SK-N-SH (cell line): ENCODE results near the gene RAE1. TPM values are rescaled to one million over a fixed set of nuclear protein-coding genes. Genes with fewer than 3 reads are reported as not detected.

Experiments used
- CTCF ChIA-PET: fragments of 300-600, 350-600 bp; formaldehyde crosslinking; extraction: SDS; loops from one replicate; lab custom pipeline; 2021; lab: Yijun Ruan, JAX
- POLR2A ChIA-PET: fragments of 350-600 bp; sonication (Branson Sonifier 250); formaldehyde crosslinking; extraction: SDS; loops from one replicate; lab custom pipeline; 2020; ENCODE audit warnings: antibody characterized with exemption, inconsistent platforms; lab: Yijun Ruan, JAX
- DNase-seq: peaks from one replicate; pipeline ENCODE4 v3.0.0; 2012
- H2AFZ ChIP-seq: fragments of 200-600 bp; sonication (generic); 2 replicates; pipeline ENCODE4 v1.8.1; 2016; ENCODE audit warnings: antibody characterized with exemption, mild to moderate bottlenecking, low read depth
- H3F3A ChIP-seq: fragments of 200-600 bp; sonication (generic); replicated peaks from 2 replicates; pipeline ENCODE3; 2016; ENCODE audit warnings: antibody characterized with exemption, mild to moderate bottlenecking; ENCODE audit not compliant: insufficient read depth
- H3K27ac ChIP-seq, 2 experiments: fragments of 200-500 bp in 1 of 2; fragments of 200-600 bp in 1 of 2; sonication (Bioruptor generic) in 1 of 2; sonication (generic), shearing (Covaris generic) in 1 of 2; 2 replicates each; pipeline versions ENCODE4 v1.5.1 to v1.6.1; 2014 to 2016; ENCODE audit warnings: low read depth in 2 of 2, inconsistent platforms in 1 of 2, low read length in 1 of 2, mild to moderate bottlenecking in 1 of 2, mixed read lengths in 1 of 2
- H3K27me3 ChIP-seq: fragments of 200-600 bp; sonication (generic), shearing (Covaris generic); 2 replicates; pipeline ENCODE4 v1.6.1; 2016; ENCODE audit warnings: mixed run types; ENCODE audit not compliant: insufficient read depth
- H3K36me3 ChIP-seq, 2 experiments: fragments of 200-500 bp in 1 of 2; fragments of 200-600 bp in 1 of 2; sonication (Bioruptor generic) in 1 of 2; sonication (generic) in 1 of 2; replicated peaks in 1 of 2; 2 replicates each; pipeline versions ENCODE3 to v1.5.1; 2014 to 2016; ENCODE audit warnings: low read length in 1 of 2, mild to moderate bottlenecking in 1 of 2; ENCODE audit not compliant: insufficient read depth in 2 of 2, control insufficient read depth in 1 of 2
- H3K4me1 ChIP-seq, 2 experiments: fragments of 200-500 bp in 1 of 2; fragments of 200-600 bp in 1 of 2; sonication (Bioruptor generic) in 1 of 2; sonication (generic), shearing (Covaris generic) in 1 of 2; 2 replicates each; pipeline versions ENCODE4 v1.5.1 to v1.6.1; 2014 to 2016; ENCODE audit warnings: low read depth in 1 of 2, low read length in 1 of 2, mixed run types in 1 of 2; ENCODE audit not compliant: insufficient read depth in 2 of 2, control insufficient read depth in 1 of 2
- H3K4me2 ChIP-seq: fragments of 200-600 bp; sonication (generic), shearing (Covaris generic); 2 replicates; pipeline ENCODE4 v1.6.1; 2017; ENCODE audit warnings: mixed run types
- H3K4me3 ChIP-seq, 2 experiments: fragments of 200-500 bp in 1 of 2; fragments of 200-600 bp in 1 of 2; sonication (Bioruptor generic) in 1 of 2; sonication (generic), shearing (Covaris generic) in 1 of 2; 2 replicates each; pipeline versions ENCODE4 v1.5.1 to v1.8.1; 2014 to 2016; ENCODE audit warnings: low read depth in 2 of 2, inconsistent platforms in 1 of 2, low read length in 1 of 2, mild to moderate bottlenecking in 1 of 2, mixed read lengths in 1 of 2, moderate library complexity in 1 of 2
- H3K79me2 ChIP-seq: fragments of 200-600 bp; sonication (generic); 2 replicates; pipeline ENCODE4 v1.8.1; 2017; ENCODE audit warnings: mild to moderate bottlenecking; ENCODE audit not compliant: insufficient read depth
- H3K9ac ChIP-seq: fragments of 200-600 bp; sonication (generic); 2 replicates; pipeline ENCODE4 v1.6.1; 2017; ENCODE audit warnings: mixed run types
- H3K9me2 ChIP-seq: fragments of 200-600 bp; sonication (generic); 2 replicates; pipeline ENCODE4 v1.6.1; 2017; ENCODE audit warnings: mixed run types
- H3K9me3 ChIP-seq: fragments of 200-600 bp; sonication (generic); 2 replicates; pipeline ENCODE4 v1.6.1; 2017; ENCODE audit warnings: mixed run types, mild to moderate bottlenecking, moderate library complexity
- H4K20me1 ChIP-seq: fragments of 200-600 bp; sonication (generic); 2 replicates; pipeline ENCODE4 v1.6.1; 2017; ENCODE audit warnings: mild to moderate bottlenecking, mixed run types; ENCODE audit not compliant: insufficient read depth
- EP300 ChIP-seq, 2 experiments: IDR thresholded peaks; 2 replicates each; pipeline versions ENCODE4 v1.4.0 to v1.6.1; 2012; ENCODE audit warnings: borderline replicate concordance in 1 of 2, low read depth in 1 of 2, low read length in 1 of 2
- GATA2 ChIP-seq: sonication (generic); formaldehyde crosslinking; IDR thresholded peaks from 2 replicates; pipeline ENCODE4 v1.5.0; 2020; ENCODE audit warnings: mild to moderate bottlenecking, missing genetic modification reagents
- MXI1 ChIP-seq: IDR thresholded peaks from 2 replicates; pipeline ENCODE4 v1.6.1; 2012; ENCODE audit warnings: mild to moderate bottlenecking, low read depth, low read length, improper control_type of control experiment
- PBX3 ChIP-seq: IDR thresholded peaks from 2 replicates; pipeline ENCODE4; 2012
- SIN3A ChIP-seq: IDR thresholded peaks from 2 replicates; pipeline ENCODE4 v1.6.1; 2012; ENCODE audit warnings: low read depth, mild to moderate bottlenecking, low read length, moderate library complexity, borderline replicate concordance
- TAF1 ChIP-seq: IDR thresholded peaks from 2 replicates; pipeline ENCODE4 v1.6.1; 2012; ENCODE audit warnings: low read depth, mild to moderate bottlenecking, low read length, moderate library complexity, borderline replicate concordance
- YY1 ChIP-seq: IDR thresholded peaks from 2 replicates; pipeline ENCODE4 v1.4.0; 2012; ENCODE audit warnings: low read depth, mild to moderate bottlenecking
- ZBTB33 ChIP-seq: IDR thresholded peaks from 2 replicates; pipeline ENCODE4 v1.4.0; 2012; ENCODE audit warnings: low read depth, borderline replicate concordance
- WGBS: methylation state at CpG from one replicate; pipeline ENCODE4 v1.1.6; 2017; ENCODE audit warnings: low lambda C conversion rate; 5-methylcytosine and 5-hydroxymethylcytosine counted together
- polyA plus RNA-seq, 3 experiments: library from polyadenylated mRNA; depleted of rRNA; stranded (reverse); fragments of >200 nt; gene quantifications; 2 replicates each; pipeline ENCODE4 v1.2.3, GENCODE V29; 2012
- TF ChIP-seq, protein P1 (sequence below): fragments of 150-350 bp; IDR thresholded peaks from 2 replicates; pipeline ENCODE4 v1.6.1; 2017; ENCODE audit warnings: antibody characterized with exemption, low read length, low read depth, borderline replicate concordance
- TF ChIP-seq, protein P2 (sequence below): IDR thresholded peaks from 2 replicates; pipeline ENCODE4 v1.4.0; 2012; ENCODE audit warnings: low read depth
- TF ChIP-seq, protein P3 (sequence below): IDR thresholded peaks from 2 replicates; pipeline ENCODE4 v1.6.1; 2012; ENCODE audit warnings: mild to moderate bottlenecking, low read depth, low read length, moderate library complexity

RAE1 gene
- polyA plus RNA-seq, 1 of the 3 experiments (the other 2 are of a cell fraction), result 82.4 TPM

- no peaks in the 10 kb centered on the region for H3K36me3 ChIP-seq
- H3F3A ChIP-seq, result no peaks in the 10 kb centered on the region
- H3K27me3 ChIP-seq, result 0 out of 2 replicates have a peak, but pooled peaks cover 3% of the 10 kb centered on the region
- H3K79me2 ChIP-seq, result no peaks in the 10 kb centered on the region
- H3K4me1 ChIP-seq, result no peaks in the 10 kb centered on the region; a peak in 1 of 4 replicates
- no peak for DNase-seq
- H4K20me1 ChIP-seq, result no peaks in the 10 kb centered on the region
- H3K27ac ChIP-seq, result no peak overlapping the region
- H3K9me2 ChIP-seq, result no peaks in the 10 kb centered on the region
- H3K9me3 ChIP-seq, result no peaks in the 10 kb centered on the region
- no peak overlapping the region for H3K4me3 ChIP-seq
- no peak overlapping the region for H3K9ac ChIP-seq
- TF ChIP-seq, protein P1, sequence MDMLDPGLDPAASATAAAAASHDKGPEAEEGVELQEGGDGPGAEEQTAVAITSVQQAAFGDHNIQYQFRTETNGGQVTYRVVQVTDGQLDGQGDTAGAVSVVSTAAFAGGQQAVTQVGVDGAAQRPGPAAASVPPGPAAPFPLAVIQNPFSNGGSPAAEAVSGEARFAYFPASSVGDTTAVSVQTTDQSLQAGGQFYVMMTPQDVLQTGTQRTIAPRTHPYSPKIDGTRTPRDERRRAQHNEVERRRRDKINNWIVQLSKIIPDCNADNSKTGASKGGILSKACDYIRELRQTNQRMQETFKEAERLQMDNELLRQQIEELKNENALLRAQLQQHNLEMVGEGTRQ, result no peak
- TF ChIP-seq EP300 (IDR thresholded peaks at IDR 0.05; ENCODE audit: borderline replicate concordance in 1 of 2, low read depth in 1 of 2, low read length in 1 of 2) (no peak), ZBTB33 (no peak), TAF1 (no peak), GATA2 (CRISPR knock-in tag) (no peak), YY1 (no peak), SIN3A (no peak), PBX3 (no peak), MXI1 (no peak)
- TF ChIP-seq, protein P2, sequence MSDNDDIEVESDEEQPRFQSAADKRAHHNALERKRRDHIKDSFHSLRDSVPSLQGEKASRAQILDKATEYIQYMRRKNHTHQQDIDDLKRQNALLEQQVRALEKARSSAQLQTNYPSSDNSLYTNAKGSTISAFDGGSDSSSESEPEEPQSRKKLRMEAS, result no peak
- TF ChIP-seq, protein P3, sequence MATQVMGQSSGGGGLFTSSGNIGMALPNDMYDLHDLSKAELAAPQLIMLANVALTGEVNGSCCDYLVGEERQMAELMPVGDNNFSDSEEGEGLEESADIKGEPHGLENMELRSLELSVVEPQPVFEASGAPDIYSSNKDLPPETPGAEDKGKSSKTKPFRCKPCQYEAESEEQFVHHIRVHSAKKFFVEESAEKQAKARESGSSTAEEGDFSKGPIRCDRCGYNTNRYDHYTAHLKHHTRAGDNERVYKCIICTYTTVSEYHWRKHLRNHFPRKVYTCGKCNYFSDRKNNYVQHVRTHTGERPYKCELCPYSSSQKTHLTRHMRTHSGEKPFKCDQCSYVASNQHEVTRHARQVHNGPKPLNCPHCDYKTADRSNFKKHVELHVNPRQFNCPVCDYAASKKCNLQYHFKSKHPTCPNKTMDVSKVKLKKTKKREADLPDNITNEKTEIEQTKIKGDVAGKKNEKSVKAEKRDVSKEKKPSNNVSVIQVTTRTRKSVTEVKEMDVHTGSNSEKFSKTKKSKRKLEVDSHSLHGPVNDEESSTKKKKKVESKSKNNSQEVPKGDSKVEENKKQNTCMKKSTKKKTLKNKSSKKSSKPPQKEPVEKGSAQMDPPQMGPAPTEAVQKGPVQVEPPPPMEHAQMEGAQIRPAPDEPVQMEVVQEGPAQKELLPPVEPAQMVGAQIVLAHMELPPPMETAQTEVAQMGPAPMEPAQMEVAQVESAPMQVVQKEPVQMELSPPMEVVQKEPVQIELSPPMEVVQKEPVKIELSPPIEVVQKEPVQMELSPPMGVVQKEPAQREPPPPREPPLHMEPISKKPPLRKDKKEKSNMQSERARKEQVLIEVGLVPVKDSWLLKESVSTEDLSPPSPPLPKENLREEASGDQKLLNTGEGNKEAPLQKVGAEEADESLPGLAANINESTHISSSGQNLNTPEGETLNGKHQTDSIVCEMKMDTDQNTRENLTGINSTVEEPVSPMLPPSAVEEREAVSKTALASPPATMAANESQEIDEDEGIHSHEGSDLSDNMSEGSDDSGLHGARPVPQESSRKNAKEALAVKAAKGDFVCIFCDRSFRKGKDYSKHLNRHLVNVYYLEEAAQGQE, result no peak
- no peak overlapping the region for H3K4me2 ChIP-seq
- no peak overlapping the region for H2AFZ ChIP-seq
- POLR2A ChIA-PET, result no interaction called here
- CTCF ChIA-PET, result interaction anchor here (0.7 to 14.4 kb wide), 3 partner anchors 14 to 228 kb away, joined by 3 to 128 read pairs (median 3); no protein-coding TSS in a partner anchor
- WGBS, result 43% methylated on average over 4 of the region's 4 CpGs
Measured at GRCh38 chr20:57319584-57319983, 31.5 kb upstream of the RAE1 start.
